ENCODE data around the gene FAM83F.

GRCh38 chr22:39965748-39966147, 29.0 kb upstream of the FAM83F start:
- TF ChIP-seq, protein P1, sequence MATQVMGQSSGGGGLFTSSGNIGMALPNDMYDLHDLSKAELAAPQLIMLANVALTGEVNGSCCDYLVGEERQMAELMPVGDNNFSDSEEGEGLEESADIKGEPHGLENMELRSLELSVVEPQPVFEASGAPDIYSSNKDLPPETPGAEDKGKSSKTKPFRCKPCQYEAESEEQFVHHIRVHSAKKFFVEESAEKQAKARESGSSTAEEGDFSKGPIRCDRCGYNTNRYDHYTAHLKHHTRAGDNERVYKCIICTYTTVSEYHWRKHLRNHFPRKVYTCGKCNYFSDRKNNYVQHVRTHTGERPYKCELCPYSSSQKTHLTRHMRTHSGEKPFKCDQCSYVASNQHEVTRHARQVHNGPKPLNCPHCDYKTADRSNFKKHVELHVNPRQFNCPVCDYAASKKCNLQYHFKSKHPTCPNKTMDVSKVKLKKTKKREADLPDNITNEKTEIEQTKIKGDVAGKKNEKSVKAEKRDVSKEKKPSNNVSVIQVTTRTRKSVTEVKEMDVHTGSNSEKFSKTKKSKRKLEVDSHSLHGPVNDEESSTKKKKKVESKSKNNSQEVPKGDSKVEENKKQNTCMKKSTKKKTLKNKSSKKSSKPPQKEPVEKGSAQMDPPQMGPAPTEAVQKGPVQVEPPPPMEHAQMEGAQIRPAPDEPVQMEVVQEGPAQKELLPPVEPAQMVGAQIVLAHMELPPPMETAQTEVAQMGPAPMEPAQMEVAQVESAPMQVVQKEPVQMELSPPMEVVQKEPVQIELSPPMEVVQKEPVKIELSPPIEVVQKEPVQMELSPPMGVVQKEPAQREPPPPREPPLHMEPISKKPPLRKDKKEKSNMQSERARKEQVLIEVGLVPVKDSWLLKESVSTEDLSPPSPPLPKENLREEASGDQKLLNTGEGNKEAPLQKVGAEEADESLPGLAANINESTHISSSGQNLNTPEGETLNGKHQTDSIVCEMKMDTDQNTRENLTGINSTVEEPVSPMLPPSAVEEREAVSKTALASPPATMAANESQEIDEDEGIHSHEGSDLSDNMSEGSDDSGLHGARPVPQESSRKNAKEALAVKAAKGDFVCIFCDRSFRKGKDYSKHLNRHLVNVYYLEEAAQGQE (IDR thresholded peaks at IDR 0.05; ENCODE audit: insufficient read depth in 1 of 2, low read depth in 2 of 2, low read length in 2 of 2), result no peak
- TF ChIP-seq TAF1 (IDR thresholded peaks at IDR 0.05; ENCODE audit: borderline replicate concordance, insufficient read depth, low read length) (no peak), SIN3A (IDR thresholded peaks at IDR 0.05; ENCODE audit: borderline replicate concordance, insufficient read depth, low read length) (no peak), POLR2AphosphoS5 (IDR thresholded peaks at IDR 0.05; ENCODE audit: low read depth, low read length) (no peak), FOXP2 (optimal IDR thresholded peaks at IDR 0.05; ENCODE audit: borderline replicate concordance, extremely low read depth, extremely low read length, insufficient read depth) (no peak)

All from PFSK-1 (cell line).